GM18951 (cell line): Measurements from ENCODE around the gene KBTBD2.
"Not testable (repeated sequence)": the region's sequence is repeated elsewhere in the genome, so short reads cannot be mapped to it uniquely, and the experiment has no call there.

Experiments
- POLR2A ChIP-seq: IDR thresholded peaks from 4 replicates; pipeline ENCODE4 v1.6.1; 2011; ENCODE audit warnings: mild to moderate bottlenecking; ENCODE audit not compliant: insufficient read length, insufficient read depth; ENCODE audit errors: extremely low read depth
- in situ Hi-C: fragments of 300-500 bp; cut with MboI; formaldehyde crosslinking; loops from one replicate; pipeline ENCODE4 v1.12.0; 2022; ENCODE audit warnings: low sequenced_read_pairs, mixed read lengths, inconsistent platforms; ENCODE audit not compliant: unreplicated experiment

The KBTBD2 gene

DNA sequence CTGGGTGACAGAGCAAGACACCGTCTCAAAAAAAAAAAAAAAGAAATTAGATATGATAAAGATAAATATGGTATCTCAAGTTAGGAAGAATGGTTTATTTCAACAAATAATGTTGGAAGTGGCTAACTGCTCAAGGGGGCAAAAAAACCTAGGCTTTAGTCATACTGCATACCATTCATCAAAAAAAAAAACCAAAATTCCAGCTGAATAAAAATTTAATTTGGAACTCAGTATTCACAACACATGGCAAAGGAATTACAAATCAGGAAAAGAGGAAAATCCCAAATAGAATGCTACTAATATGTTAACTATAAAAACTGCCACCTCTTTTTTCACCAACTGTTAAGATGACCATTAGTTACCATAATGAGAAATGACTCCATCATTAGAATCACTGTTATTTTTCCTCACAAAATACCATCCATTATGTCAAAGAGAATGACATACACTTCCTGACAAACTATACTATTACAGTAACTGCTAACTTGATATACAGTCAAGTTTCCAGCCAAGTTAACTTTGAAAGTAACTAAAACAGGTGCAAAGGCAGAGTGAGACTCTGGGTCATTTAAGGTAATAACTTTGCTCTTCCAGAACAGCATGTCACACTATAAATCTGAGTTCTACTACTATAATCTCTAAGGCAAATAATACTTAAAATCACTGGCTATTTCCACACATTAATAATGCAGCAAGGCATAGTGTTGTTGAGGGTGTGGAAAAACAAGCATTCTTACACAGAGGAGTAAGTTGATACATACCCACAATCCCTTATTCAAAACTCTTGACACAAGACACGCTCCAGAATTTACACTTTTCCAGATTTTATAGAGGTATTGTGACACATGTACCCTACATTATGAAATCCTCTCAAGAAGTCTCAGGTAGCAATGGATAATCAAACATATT lies 10.2 kb downstream of the KBTBD2 start:
- in situ Hi-C loops: no loop called here
- TF ChIP-seq POLR2A: no peak

DNA sequence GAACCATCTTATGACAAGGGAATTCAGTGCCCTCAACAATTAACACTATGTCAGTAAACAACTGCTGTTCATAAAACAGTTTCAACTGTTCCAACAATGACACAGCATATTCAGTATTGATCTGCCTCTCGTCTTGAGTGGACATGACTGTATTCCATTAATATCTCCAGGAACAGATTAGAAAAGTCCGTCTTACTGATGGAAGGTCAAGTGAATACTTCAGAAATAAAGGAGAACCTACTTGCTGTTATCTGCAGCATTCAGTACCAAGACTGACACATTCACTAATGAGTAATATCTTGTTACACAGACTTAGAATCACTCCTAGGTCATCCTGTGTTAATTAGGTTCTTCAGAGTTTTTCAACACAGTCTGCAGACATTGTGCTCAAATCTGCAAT lies 12.1 kb downstream of the KBTBD2 start:
- in situ Hi-C loops: no loop called here
- TF ChIP-seq POLR2A: no peak

DNA sequence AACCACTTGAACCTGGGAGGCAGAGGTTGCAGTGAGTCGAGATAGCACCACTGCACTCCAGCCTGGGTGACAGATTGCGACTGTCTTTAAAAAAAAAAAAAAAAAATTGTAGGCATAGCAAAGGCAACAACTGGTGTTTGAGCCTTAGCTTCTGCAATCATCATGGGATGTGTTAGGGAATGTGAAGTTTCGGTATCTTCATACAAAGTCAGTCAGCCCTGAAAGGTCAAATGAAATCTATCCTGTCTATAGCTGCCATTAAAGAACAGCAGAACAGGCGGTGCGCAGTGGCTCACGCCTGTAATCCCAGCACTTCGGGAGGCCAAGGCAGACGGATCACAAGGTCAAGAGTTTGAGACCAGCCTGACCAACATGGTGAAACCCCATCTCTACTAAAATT lies 13.5 kb downstream of the KBTBD2 start:
- in situ Hi-C loops: not testable (repeated sequence)

DNA sequence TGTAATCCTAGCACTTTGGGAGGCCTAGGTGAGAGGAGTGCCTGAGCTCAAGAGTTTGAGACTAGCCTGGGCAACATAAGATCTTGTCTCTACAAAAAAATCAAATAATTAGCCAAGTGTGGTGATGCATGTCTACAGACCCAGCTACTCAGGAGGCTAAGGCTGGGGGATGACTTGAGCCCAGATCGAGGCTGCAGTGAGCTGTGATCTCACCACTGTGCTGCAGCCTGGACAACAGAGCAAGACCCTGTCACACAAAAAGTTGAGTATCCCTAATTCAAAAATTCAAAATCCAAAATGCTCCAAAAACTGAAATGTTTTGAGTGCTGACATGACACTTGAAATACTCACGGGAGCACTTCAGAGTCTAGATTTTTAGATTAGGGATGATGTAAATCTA lies 19.1 kb downstream of the KBTBD2 start:
- in situ Hi-C loops: no loop called here
- TF ChIP-seq POLR2A: no peak

DNA sequence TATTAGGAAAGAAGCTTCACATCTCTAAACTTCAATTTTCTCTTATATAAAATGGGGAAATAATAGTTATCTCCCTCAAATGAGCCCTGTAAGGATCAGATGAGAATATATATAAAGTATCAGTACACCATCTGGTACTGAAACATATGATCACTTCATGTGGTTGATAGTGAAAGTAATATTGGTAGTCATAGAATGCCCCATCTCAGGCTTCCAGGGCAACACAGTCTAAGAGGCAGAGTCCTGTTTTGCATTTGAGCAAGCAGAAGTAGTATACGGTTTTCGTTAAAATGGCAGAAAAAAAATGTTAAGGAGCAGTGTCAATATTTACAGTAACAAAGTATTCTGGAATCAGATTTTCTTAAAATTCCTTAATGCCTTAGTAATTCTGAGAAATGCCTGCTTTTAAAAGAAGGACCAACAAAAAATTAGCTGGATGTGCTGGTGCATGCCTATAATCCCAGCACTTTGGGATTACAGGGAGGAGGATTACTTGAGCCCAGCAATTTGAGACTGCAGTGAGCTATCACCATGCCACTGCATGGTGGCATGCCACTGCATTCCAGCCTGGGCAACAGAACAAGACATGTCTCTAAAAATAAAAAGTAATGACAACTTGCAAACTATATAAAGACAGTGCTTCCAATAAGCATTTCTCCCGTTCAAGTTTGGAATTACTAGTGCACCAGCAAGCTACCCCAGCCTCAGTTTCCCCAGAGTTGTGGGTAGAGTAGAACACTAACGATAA lies 19.8 kb downstream of the KBTBD2 start:
- in situ Hi-C loops: no loop called here
- TF ChIP-seq POLR2A: no peak

DNA sequence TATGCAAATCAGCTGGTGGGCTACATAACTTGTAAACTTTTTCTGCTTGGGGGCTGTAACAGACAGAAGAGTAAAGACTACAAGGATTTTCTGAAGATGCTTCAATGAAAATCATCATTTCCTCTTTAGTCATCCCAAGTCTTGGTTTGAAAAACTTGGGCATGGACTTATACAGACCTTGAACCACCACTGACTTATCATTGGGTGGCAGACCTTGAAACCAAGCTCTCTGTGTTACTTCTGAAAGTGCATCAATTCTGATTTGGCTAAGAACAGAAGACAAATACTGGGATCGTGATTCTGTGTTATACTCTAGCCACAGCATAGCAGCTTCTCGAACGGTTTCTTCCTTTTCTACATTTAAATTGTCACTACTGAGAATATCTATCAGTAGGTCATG lies 21.3 kb downstream of the KBTBD2 start:
- no peak for TF ChIP-seq POLR2A
- in situ Hi-C loops: no loop called here

DNA sequence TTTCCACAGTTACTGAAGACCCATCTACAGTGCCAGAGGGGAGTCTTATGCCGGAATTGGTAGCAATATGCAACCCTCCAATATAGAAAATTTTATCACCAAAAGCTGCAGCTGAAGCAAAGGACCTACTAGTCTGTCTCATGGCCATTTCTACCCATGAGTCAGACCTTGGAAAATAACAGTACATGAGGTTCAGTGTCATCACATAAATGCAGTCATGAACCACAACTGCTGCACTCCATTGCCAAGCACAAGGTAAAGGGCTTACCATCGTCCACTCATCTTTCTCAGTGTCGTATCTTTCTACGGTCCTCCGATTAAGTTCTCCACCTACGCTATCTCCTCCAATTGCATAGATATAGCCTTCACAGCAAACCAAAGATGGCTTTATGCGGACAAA lies 21.8 kb downstream of the KBTBD2 start:
- in situ Hi-C loops: no loop called here
- TF ChIP-seq POLR2A: no peak

DNA sequence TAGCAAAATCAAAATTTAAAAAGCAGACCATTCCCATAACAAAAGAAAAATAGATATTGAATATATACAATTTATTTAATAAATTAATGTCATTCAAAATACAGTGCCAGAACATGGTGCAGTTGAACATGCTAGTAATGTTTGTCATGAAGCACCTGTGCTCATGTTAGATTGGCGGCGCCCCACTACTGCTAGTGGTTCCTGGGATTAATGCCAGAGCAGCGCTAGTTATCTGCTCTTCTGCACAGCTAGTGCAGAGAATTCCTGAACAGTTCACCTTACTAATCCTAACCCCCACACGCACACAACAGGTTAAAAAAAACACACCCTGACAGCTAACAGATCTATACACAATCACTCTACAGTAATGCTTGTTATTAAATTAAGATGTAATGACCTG lies 23.4 kb downstream of the KBTBD2 start:
- TF ChIP-seq POLR2A: no peak
- in situ Hi-C loops: no loop called here

DNA sequence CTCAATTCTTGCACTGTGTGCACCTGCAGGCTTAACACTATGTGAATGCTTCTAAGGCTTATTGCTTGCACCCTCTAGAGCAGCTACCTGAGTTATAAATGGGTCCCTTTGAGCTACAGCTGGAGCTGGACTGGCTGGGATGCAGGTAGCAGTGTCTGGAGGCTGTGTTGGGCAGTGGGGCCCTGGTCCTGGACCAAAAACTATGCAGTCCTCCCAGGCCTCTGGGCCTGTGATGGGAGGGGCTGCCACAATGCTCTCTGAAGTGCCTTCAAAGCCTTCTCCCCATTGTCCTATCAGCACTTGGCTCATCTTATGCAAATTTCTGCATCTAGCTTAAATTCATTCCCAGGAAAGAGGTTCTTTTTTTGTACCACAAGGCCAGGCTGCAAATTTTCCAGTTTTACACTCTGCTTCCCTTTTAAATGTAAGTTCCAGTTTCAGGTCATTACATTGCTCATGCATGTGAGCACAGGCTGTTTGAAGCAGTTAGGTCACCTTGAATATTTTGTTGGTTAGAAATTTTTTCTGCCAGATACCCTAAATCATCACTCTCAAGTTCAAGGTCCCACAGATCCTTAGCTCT lies 26.0 kb downstream of the KBTBD2 start:
- no peak for TF ChIP-seq POLR2A
- in situ Hi-C loops: no loop called here

DNA sequence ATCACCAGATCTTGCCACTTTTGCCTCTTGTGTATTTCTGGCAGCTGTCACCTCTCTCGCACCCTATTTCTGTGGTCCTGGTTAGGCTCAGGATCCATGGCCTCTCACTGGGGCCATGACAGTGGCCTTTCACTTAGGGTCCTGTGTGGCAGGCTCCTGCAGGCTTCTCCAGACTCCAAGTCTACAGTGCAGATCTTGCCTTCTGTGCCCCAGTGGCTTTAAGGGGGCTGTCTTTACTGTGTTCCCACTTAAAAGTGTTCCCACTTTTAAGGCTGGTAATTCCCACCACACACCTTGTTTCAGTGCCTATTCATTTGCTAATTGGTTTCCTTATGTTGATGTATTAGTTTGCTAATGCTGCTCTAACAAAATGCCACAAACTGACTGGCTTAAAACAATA lies 27.7 kb downstream of the KBTBD2 start:
- in situ Hi-C loops: not testable (repeated sequence)

DNA sequence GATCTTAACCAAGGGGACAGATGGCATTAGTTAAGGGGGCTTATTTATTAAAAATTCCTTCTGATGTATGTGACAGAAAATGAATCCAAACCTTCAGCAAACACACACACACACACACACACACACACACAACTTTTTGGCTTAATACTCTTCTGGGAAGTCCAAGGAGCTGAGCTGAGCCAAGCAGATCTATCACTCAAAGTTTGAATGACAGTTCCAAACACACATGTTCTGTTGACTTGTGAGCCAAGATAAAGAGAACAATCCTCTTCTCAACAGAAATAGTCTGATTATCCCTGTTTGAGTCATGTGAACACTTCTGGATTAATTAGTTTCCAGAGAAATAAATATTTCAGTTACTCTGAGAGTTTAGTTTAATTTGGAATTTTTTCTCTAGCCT lies 31.5 kb downstream of the KBTBD2 start:
- no peak for TF ChIP-seq POLR2A
- in situ Hi-C loops: no loop called here

DNA sequence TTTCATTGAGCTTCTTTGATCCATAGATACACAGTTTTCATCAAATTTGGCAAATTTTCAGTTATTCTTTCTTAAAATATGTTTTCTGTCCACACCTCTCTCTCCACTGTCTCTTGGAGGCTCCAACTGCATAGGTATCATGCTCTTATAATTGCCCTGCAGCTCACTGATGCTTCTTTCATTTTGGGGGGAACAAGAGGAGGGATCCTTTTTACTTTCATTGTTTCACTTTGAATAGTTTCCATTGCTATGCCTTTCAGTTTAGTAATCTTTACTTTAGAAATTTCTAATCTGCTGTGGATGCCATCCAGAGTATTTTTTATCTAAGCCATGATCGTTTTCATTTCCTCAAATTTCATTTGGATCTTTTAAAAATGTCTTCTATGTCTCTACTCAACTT lies 32.9 kb downstream of the KBTBD2 start:
- in situ Hi-C loops: no loop called here
- no peak for TF ChIP-seq POLR2A

DNA sequence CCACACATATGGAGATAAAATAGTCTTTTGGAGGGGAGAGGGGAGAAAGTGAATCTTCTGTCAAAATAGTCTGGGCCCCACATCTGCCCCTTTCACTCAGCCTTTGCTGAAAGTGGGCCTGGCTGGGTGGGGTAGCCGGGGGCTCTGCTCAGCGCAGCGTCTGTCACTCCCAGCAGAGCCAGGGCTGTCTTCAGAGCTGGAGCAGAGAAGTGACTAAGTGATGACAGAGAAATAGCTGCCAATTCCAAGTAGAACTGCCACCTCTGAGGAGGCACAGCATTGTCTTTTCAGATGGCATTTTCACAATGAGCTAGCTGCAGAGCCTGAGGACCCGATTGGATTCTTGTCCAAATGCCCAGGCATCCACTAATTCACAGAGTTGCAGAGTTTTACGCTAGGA lies 34.5 kb downstream of the KBTBD2 start:
- in situ Hi-C loops: not testable (repeated sequence)

DNA sequence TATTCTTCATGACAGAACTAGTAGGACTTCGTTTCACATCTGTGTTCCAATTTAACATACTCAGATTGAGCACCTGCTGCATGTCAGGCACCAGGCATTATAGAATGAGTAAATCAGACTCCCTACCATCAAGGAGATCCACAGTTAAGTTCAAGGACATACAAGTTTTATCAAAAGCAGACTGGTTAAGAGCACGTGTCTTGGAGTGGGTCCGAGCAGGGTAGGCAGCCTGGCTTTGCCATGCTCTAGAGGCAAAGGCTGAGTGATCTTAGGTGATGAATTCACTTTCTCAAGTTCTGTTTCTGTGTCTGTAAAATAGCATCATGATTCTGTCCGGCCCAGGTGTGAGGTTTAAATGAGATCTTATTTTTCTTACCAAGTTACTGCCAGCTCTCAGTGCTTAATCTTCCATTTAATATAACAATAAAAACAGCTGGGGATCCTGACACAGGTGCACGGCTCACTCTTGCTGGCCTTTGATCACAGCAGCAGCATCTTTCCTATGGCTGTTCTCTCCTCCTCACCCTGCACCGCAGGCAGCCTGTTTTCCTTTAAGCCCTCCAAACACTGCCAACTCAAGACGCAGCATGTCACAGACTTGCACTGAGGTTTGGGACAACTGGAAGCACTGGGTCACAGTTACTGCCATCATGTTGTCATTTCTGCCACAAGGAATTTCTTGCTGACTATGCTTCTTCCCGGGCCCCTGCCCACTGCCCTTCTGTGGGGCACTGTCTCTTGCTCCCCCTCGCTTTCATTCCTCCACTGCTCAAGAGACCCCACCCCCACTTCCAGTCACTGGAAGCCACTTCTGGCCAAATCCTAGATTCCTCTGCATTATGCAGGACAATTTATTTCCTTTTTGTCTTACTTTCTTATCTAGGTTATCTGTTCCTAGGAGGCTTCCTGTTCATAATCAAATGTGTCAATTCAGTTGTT lies 35.5 kb downstream of the KBTBD2 start:
- in situ Hi-C loops: not testable (repeated sequence)

DNA sequence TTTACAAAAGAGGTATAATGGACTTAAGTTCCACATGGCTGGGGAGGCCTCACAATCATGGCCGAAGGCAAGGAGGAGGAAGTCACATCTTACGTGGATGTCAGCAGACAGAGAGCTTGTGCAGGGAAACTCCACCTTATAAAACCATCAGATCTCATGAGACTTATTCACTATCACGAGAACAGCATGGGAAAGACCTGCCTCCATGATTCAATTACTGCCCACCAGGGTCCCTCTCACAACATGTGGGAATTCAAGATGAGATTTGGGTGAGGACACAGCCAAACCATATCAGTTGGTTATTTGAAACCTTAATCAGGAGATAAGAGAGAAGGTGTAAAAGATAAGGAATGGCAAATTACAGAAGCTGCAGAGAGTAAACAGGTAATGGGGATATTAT lies 40.9 kb downstream of the KBTBD2 start:
- in situ Hi-C loops: not testable (repeated sequence)

DNA sequence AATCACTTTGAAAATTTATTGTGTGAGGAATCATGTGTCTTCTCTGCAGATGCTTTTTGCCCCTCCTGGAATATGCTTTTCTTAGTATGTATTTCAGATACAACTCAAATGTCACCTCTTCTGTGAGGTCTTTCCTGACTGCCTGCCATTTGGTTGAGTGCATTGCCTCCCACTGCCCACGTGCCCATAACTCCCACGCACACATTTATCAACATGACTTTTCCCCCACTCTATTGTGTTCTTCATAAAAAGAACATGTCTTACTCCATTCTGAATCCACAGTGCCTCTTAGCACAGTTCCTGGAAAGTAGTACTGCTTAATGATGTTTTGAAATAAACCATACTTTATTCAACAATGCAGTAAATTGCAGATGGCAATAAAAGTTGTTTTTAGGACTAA lies 42.9 kb downstream of the KBTBD2 start:
- in situ Hi-C loops: not testable (repeated sequence)
